DOHH2 (cell line): ENCODE results near the gene PRLH.
"Not testable (repeated sequence)": the region's sequence is repeated elsewhere in the genome, so short reads cannot be mapped to it uniquely, and the experiment has no call there.

ENCODE experiments used
- EZH2phosphoT487 ChIP-seq: fragments of 200-600 bp; sonication (generic); IDR thresholded peaks from 2 replicates; pipeline ENCODE4 v1.6.1; 2017; ENCODE audit warnings: borderline replicate concordance, mild to moderate bottlenecking, antibody characterized with exemption, low read length, moderate library complexity, mixed read lengths
- TF ChIP-seq, protein P1 (sequence below): fragments of 200-600 bp; sonication (generic); IDR thresholded peaks from one replicate; pipeline ENCODE4 v1.5.1; 2014; ENCODE audit warnings: antibody characterized with exemption, mild to moderate bottlenecking, low read depth, low read length; ENCODE audit not compliant: poor library complexity, severe bottlenecking

DNA sequence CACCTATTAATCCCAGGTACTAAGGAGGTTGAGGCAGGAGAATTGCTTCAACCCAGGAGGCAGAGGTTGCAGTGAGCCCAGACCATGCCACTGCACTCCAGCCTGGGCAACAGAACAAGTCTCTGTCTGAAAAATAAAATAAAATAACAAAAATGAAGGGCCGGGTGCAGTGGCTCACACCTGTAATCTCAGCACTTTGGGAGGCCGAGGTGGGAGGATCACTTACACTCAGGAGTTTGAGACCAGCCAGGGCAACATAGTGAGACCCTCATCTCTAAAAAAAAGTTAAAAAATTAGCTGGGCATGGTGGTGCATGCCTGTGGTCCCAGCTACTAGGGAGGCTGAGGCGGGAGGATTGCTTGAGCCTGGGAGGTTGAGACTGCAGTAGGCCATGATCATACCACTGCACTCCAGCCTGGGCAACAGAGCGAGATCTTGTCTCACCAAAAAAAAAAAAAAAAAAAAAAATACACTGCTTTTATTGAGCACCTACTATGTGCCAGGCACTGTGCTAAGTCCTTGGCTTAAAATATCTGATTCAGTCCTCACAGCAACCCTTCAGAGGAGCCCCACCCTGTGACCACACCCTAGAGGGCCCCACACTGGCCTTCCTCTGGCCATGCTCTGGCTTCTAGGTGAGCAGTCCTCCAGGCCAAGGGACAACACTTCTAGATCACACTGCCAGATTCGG lies 29.6 kb downstream of the PRLH start:
- TF ChIP-seq, protein P1, sequence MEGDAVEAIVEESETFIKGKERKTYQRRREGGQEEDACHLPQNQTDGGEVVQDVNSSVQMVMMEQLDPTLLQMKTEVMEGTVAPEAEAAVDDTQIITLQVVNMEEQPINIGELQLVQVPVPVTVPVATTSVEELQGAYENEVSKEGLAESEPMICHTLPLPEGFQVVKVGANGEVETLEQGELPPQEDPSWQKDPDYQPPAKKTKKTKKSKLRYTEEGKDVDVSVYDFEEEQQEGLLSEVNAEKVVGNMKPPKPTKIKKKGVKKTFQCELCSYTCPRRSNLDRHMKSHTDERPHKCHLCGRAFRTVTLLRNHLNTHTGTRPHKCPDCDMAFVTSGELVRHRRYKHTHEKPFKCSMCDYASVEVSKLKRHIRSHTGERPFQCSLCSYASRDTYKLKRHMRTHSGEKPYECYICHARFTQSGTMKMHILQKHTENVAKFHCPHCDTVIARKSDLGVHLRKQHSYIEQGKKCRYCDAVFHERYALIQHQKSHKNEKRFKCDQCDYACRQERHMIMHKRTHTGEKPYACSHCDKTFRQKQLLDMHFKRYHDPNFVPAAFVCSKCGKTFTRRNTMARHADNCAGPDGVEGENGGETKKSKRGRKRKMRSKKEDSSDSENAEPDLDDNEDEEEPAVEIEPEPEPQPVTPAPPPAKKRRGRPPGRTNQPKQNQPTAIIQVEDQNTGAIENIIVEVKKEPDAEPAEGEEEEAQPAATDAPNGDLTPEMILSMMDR: not testable (repeated sequence)
- TF ChIP-seq EZH2phosphoT487: not testable (repeated sequence)
